HCT116 (cell line): ENCODE measurements around the gene SUGP2. TPM values are rescaled to one million over a fixed set of nuclear protein-coding genes. Genes with fewer than 3 reads are reported as not detected.

Experiments used
- ATAC-seq: fragments of 200-7000 bp; cut with Tn5 transposase; 2 replicates; pipeline ENCODE4 v1.9.1; 2020; ENCODE audit warnings: mild to moderate bottlenecking, moderate library complexity
- BruUV-seq: library from RNA; stranded (reverse); fragments of 400-500 nt; replicated peaks from 2 replicates; lab custom pipeline; 2021; lab: Mats Ljungman, UMichigan
- CTCF ChIA-PET: fragments of 300-600 bp; sonication (Branson Sonifier 250); formaldehyde crosslinking; loops from one replicate; lab custom pipeline; 2021; ENCODE audit warnings: antibody characterized with exemption; lab: Charles Lee
- POLR2A ChIA-PET: fragments of 300-600, 350-600 bp; sonication (Branson Sonifier 250); formaldehyde crosslinking; loops from one replicate; lab custom pipeline; 2021; ENCODE audit warnings: antibody characterized with exemption; lab: Charles Lee
- RAD21 ChIA-PET, 2 experiments: fragments of 300-600 bp; sonication (Branson Sonifier 250); formaldehyde crosslinking; loops; one replicate each; lab custom pipeline; 2023; ENCODE audit warnings: low total read pairs in 2 of 2; ENCODE audit not compliant: uncharacterized antibody in 2 of 2, unreplicated experiment in 2 of 2, low non-redundant PET in 1 of 2; lab: Charles Lee
- DNase-seq: peaks from one replicate; pipeline ENCODE4 v3.0.0-alpha.2; 2010; ENCODE audit warnings: low read depth, low spot score
- H2AFZ ChIP-seq: fragments of 200-600 bp; shearing (Covaris generic), sonication (generic); 2 replicates; pipeline ENCODE4 v1.6.1; 2017; ENCODE audit warnings: low read depth, mixed run types, mixed read lengths, antibody characterized with exemption, low read length; ENCODE audit not compliant: poor library complexity, severe bottlenecking
- H3K27ac ChIP-seq: 2 replicates; pipeline ENCODE4 v1.5.1; 2012; ENCODE audit warnings: low read depth, low read length
- H3K27me3 ChIP-seq: fragments of 200-600 bp; sonication (generic); 2 replicates; pipeline ENCODE4 v1.6.1; 2016; ENCODE audit warnings: mixed run types, low read length, mixed read lengths; ENCODE audit not compliant: insufficient read depth
- H3K36me3 ChIP-seq, 2 experiments: fragments of 200-500 bp in 1 of 2; fragments of 200-600 bp in 1 of 2; sonication (Bioruptor generic) in 1 of 2; sonication (generic) in 1 of 2; 2 replicates each; pipeline versions ENCODE4 v1.5.1 to v1.6.1; 2014 to 2016; ENCODE audit warnings: low read length in 2 of 2, inconsistent platforms in 1 of 2, mixed read lengths in 1 of 2, mixed run types in 1 of 2; ENCODE audit not compliant: insufficient read depth in 2 of 2, control insufficient read depth in 1 of 2
- H3K4me1 ChIP-seq, 2 experiments: fragments of 200-600 bp in 1 of 2; sonication (generic) in 1 of 2; 2 replicates each; pipeline versions ENCODE4 v1.5.1 to v1.6.1; 2012 to 2017; ENCODE audit warnings: low read length in 2 of 2, inconsistent platforms in 1 of 2, mild to moderate bottlenecking in 1 of 2, mixed read lengths in 1 of 2, mixed run types in 1 of 2, moderate library complexity in 1 of 2; ENCODE audit not compliant: insufficient read depth in 2 of 2, control insufficient read depth in 1 of 2
- H3K4me2 ChIP-seq: fragments of 200-600 bp; sonication (generic); 2 replicates; pipeline ENCODE4 v1.6.1; 2017; ENCODE audit warnings: mixed run types, low read length, mixed read lengths
- H3K4me3 ChIP-seq, 2 experiments: fragments of 200-600 bp in 1 of 2; sonication (generic) in 1 of 2; replicated peaks in 1 of 2; 2 replicates each; pipeline ENCODE4 v1.5.1; 2011 to 2016; ENCODE audit warnings: low read length in 2 of 2, control low read depth in 1 of 2, low read depth in 1 of 2, mild to moderate bottlenecking in 1 of 2, mixed read lengths in 1 of 2, mixed run types in 1 of 2
- H3K79me2 ChIP-seq: fragments of 200-600 bp; sonication (generic); 2 replicates; pipeline ENCODE4 v1.6.1; 2017; ENCODE audit warnings: mild to moderate bottlenecking, mixed run types, low read length, moderate library complexity, mixed read lengths; ENCODE audit not compliant: insufficient read depth
- H3K9ac ChIP-seq: fragments of 200-600 bp; sonication (generic); 2 replicates; pipeline ENCODE4 v1.6.1; 2016; ENCODE audit warnings: low read length, mixed read lengths
- H3K9me2 ChIP-seq: fragments of 200-600 bp; sonication (generic), shearing (Covaris generic); 2 replicates; pipeline ENCODE4 v1.6.1; 2017; ENCODE audit warnings: mixed run types, mild to moderate bottlenecking, moderate library complexity; ENCODE audit not compliant: insufficient read depth
- H3K9me3 ChIP-seq, 2 experiments: fragments of 200-500 bp in 1 of 2; fragments of 200-600 bp in 1 of 2; sonication (Bioruptor generic) in 1 of 2; sonication (generic) in 1 of 2; 2 replicates each; pipeline ENCODE4 v1.6.1; 2014 to 2017; ENCODE audit warnings: low read length in 2 of 2, mixed read lengths in 2 of 2, inconsistent platforms in 1 of 2, low read depth in 1 of 2, mild to moderate bottlenecking in 1 of 2, mixed run types in 1 of 2, moderate library complexity in 1 of 2; ENCODE audit not compliant: control insufficient read depth in 1 of 2, insufficient read depth in 1 of 2
- H4K20me1 ChIP-seq: fragments of 200-600 bp; sonication (generic), shearing (Covaris generic); 2 replicates; pipeline ENCODE4 v1.6.1; 2017; ENCODE audit warnings: mixed run types, mild to moderate bottlenecking, moderate library complexity; ENCODE audit not compliant: insufficient read depth
- CTCF ChIP-seq, 3 experiments: fragments of 200-600 bp in 1 of 3; sonication (generic) in 1 of 3; IDR thresholded peaks in 2 of 3; conservative IDR thresholded peaks in 1 of 3; 2 replicates each; pipeline ENCODE4 v1.5.1; 2012 to 2017; ENCODE audit warnings: low read depth in 2 of 3, low read length in 2 of 3, antibody characterized with exemption in 1 of 3, borderline replicate concordance in 1 of 3, control low read depth in 1 of 3, mild to moderate bottlenecking in 1 of 3, mixed read lengths in 1 of 3, mixed run types in 1 of 3, moderate library complexity in 1 of 3; ENCODE audit not compliant: insufficient read depth in 1 of 3
- ELF1 ChIP-seq: IDR thresholded peaks from 2 replicates; pipeline ENCODE4 v1.6.1; 2012; ENCODE audit warnings: low read depth, borderline replicate concordance
- JUND ChIP-seq: IDR thresholded peaks from 2 replicates; pipeline ENCODE4 v1.6.1; 2012
- POLR2AphosphoS5 ChIP-seq: IDR thresholded peaks from 2 replicates; pipeline ENCODE4 v1.6.1; 2011; ENCODE audit warnings: mild to moderate bottlenecking, low read depth, low read length, moderate library complexity
- RAD21 ChIP-seq: IDR thresholded peaks from 2 replicates; pipeline ENCODE4 v1.6.1; 2012; ENCODE audit warnings: low read depth, mild to moderate bottlenecking
- REST ChIP-seq: IDR thresholded peaks from 2 replicates; pipeline ENCODE4 v1.6.1; 2012; ENCODE audit warnings: low read depth
- SIN3A ChIP-seq: IDR thresholded peaks from 2 replicates; pipeline ENCODE4 v1.6.1; 2012; ENCODE audit warnings: low read depth
- SP1 ChIP-seq: IDR thresholded peaks from 2 replicates; pipeline ENCODE4 v1.6.1; 2012; ENCODE audit warnings: low read depth
- ZBTB33 ChIP-seq: IDR thresholded peaks from 2 replicates; pipeline ENCODE4 v1.6.1; 2011; ENCODE audit warnings: mild to moderate bottlenecking, low read length, moderate library complexity; ENCODE audit not compliant: insufficient replicate concordance; ENCODE audit errors: extremely low read depth
- intact Hi-C: fragments of 100-400 bp; cut with micrococcal nuclease; formaldehyde crosslinking; loops from 2 replicates; pipeline ENCODE4 v1.10.0; 2022
- total RNA-seq: library from RNA; stranded (reverse); gene quantifications from one replicate; pipeline ENCODE4 v1.2.1, GENCODE V29; 2021; ENCODE audit not compliant: unreplicated experiment

SUGP2 gene
- total RNA-seq, 1 experiment from 2014 or later, result 82.4 TPM

GRCh38 chr19:18996796-18997394, 36.4 kb downstream of the SUGP2 start:
- no peak overlapping the region for H2AFZ ChIP-seq

More at GRCh38 chr19:18996796-18997394, 36.4 kb downstream of the SUGP2 start:
- RAD21 ChIA-PET, result no interaction called here
- Histone ChIP-seq H3K79me2 (no peaks in the 10 kb centered on the region), H3K9me3 (no peaks in the 10 kb centered on the region), H3K4me2 (no peak overlapping the region), H3K9ac (no peak overlapping the region), H3K27ac (no peak overlapping the region), H3K36me3 (peaks cover 36 to 48% of the 10 kb centered on the region in 2 experiments), H3K27me3 (no peaks in the 10 kb centered on the region), H4K20me1 (no peaks in the 10 kb centered on the region), H3K4me1 (no peaks in the 10 kb centered on the region; a peak in 1 of 4 replicates), H3K4me3 (no peak overlapping the region), H3K9me2 (no peaks in the 10 kb centered on the region)
- CTCF ChIA-PET, result interaction anchor here (1.0 to 2.4 kb wide), 2 partner anchors 10 kb away, joined by 6 to 17 read pairs; no protein-coding TSS in a partner anchor
- BruUV-seq, result no TSS peak
- ATAC-seq (no peak), DNase-seq (no peak)
- intact Hi-C loops, result no loop called here
- POLR2A ChIA-PET, result no interaction called here
- TF ChIP-seq RAD21 (no peak), SP1 (no peak), JUND (no peak), POLR2AphosphoS5 (no peak), ZBTB33 (no peak), CTCF (IDR thresholded peaks at IDR 0.05 in 2 of 3, conservative IDR thresholded peaks at IDR 0.05 in 1 of 3; ENCODE audit: borderline replicate concordance in 1 of 3, insufficient read depth in 1 of 3, low read depth in 2 of 3, low read length in 2 of 3) (no peak), SIN3A (no peak), REST (no peak), ELF1 (no peak)
